ENCODE measurements around the gene ACER3. TPM values are rescaled to one million over a fixed set of nuclear protein-coding genes. Genes with fewer than 3 reads are reported as not detected.

Gene ACER3
- total and polyA plus RNA-seq, 2 experiments from 2014 or later: 6.2 to 26.5 TPM

GRCh38 chr11:76974179-76974891, 113.6 kb downstream of the ACER3 start:
- Histone ChIP-seq H3K36me3 (ENCODE audit: insufficient read depth) (no peaks in the 10 kb centered on the region), H4K20me1 (replicated peaks; ENCODE audit: insufficient read depth) (no peaks in the 10 kb centered on the region), H3K4me2 (no peak overlapping the region), H3K79me2 (replicated peaks; ENCODE audit: insufficient read depth) (no peaks in the 10 kb centered on the region), H3K4me1 (ENCODE audit: insufficient read depth) (no peaks in the 10 kb centered on the region), H2AFZ (no peak overlapping the region), H3K4me3 (no peak overlapping the region), H3F3A (replicated peaks; ENCODE audit: low read depth) (no peaks in the 10 kb centered on the region), H3K9me2 (ENCODE audit: insufficient read depth) (0 out of 2 replicates have a peak, but pooled peaks cover 4% of the 10 kb centered on the region), H3K27me3 (ENCODE audit: insufficient read depth) (no peaks in the 10 kb centered on the region), H3K27ac (ENCODE audit: low read depth) (no peak overlapping the region)
- Mint-ChIP-seq H3K36me3 (ENCODE audit: low read depth) (peaks cover 35% of the 10 kb centered on the region), H3K4me3 (no peak overlapping the region), H3K9me3 (peaks cover 24% of the 10 kb centered on the region), H3K4me1 (no peaks in the 10 kb centered on the region), H3K27me3 (ENCODE audit: insufficient read depth, low read depth, poor library complexity) (no peaks in the 10 kb centered on the region), H3K27ac (no peak overlapping the region)
- no peak for TF ChIP-seq POLR2AphosphoS5 (IDR thresholded peaks at IDR 0.05; ENCODE audit: low read depth)
- no peak for TF ChIP-seq ZNF114 (CRISPR knock-in tag; IDR thresholded peaks at IDR 0.05)
- TF ChIP-seq JUNB (IDR thresholded peaks at IDR 0.05; ENCODE audit: unreplicated experiment): no peak
- TF ChIP-seq STAT1 (IDR thresholded peaks at IDR 0.05; ENCODE audit: unreplicated experiment): no peak
- TF ChIP-seq EZH2phosphoT487 (IDR thresholded peaks at IDR 0.05; ENCODE audit: unreplicated experiment): no peak
- TF ChIP-seq CTCF (conservative IDR thresholded peaks at IDR 0.05; ENCODE audit: low read depth in 2 of 2): no peak
- TF ChIP-seq REST (IDR thresholded peaks at IDR 0.05; ENCODE audit: unreplicated experiment): no peak
- no peak for TF ChIP-seq NANOG (IDR thresholded peaks at IDR 0.05; ENCODE audit: borderline replicate concordance)
- TF ChIP-seq ETS1 (IDR thresholded peaks at IDR 0.05): no peak
- no peak for TF ChIP-seq CREB1 (CRISPR knock-in tag; IDR thresholded peaks at IDR 0.05; ENCODE audit: low read depth)
- TF ChIP-seq EZH2 (IDR thresholded peaks at IDR 0.05; ENCODE audit: low read depth, unreplicated experiment): no peak
- TF ChIP-seq ZNF462 (CRISPR knock-in tag; IDR thresholded peaks at IDR 0.05): no peak
- no peak for TF ChIP-seq ZNF331 (CRISPR knock-in tag; IDR thresholded peaks at IDR 0.05; ENCODE audit: low read depth)
- ATAC-seq: no peak
- no peak for DNase-seq (ENCODE audit: low spot score)
